Measurements from ENCODE around the gene BRICD5. TPM values are rescaled to one million over a fixed set of nuclear protein-coding genes. Genes with fewer than 3 reads are reported as not detected.

The BRICD5 gene
- total RNA-seq, 1 donor from 2014 or later, result 15.2 TPM

DNA sequence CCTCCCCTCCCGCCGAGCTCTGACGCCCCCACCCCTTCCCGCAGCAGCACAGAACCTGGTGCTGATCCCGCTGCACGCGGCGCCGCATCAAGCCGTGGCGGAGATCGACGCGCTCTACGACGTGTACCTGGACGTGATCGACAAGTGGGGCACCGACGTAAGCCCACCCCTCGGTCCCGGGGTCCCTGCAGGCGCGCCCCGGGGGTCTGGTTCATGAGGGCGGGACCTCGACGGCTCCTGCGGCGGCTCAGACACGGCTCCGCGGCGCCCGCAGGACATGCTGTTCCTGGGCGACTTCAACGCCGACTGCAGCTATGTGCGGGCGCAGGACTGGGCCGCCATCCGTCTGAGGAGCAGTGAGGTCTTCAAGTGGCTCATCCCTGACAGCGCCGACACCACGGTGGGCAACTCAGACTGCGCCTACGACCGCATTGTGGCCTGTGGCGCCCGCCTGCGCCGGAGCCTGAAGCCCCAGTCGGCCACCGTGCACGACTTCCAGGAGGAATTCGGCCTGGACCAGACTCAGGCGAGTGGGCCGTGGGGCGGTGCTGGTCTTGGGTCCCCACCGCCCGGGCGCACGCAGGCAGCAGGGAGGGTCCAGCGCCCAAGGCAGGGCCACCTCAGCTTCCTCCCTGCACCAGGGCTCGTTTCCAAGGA is 27.0 kb upstream of the BRICD5 start:
- DNase-seq (ENCODE audit: low spot score), result no peak

DNA sequence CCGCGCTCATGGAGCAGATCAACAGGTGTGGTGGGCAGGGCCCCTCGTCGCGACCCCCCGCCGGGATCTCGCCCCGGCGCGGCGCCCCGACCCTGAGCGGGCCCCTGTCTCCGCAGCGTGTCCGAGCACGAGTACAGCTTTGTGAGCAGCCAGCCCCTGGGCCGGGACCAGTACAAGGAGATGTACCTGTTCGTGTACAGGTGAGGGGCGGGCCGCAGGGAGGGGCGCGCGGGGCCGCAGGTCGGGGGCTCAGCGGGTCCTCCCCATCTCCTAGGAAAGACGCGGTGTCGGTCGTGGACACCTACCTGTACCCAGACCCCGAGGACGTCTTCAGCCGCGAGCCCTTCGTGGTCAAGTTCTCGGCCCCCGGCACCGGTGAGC is 26.4 kb upstream of the BRICD5 start:
- no peak for DNase-seq (ENCODE audit: low spot score)

DNA sequence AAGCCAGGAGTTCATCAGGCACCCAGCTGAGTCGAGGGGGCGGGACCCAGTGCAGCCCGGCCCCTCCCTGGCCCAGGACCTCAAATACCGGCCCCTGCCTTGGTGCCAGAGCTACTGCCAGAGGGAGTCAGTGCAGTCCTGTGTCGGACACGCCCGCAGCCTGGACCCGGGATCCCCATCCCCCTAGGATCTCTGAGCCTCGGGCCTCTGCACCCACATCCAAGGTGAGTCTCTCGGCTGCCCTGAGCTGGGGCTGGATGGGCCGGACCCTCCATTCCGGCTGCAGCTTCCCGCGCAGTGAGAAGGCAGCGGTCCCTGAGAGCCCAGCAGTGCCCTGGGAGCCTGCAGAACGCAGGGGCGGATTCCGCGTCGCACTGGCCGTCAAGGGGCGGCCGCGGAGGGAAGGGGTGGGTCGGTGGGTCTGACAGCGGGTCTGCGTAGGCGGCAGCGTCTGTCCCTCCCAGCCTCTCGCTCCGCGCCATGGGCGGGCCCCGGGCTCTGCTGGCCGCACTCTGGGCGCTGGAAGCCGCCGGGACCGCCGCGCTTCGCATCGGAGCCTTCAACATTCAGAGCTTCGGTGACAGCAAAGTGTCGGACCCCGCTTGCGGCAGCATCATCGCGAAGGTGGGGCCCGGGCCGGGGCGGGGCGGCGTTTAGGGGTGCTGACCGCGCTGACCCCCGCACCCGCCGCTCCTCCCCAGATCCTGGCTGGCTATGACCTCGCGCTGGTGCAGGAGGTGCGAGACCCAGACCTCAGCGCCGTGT is 25.9 kb upstream of the BRICD5 start, which contains the start of gene DNASE1L2:
DNASE1L2 (plus strand) TSS at position 108 of the 765 bp plus-strand sequence; CDS start at position 481, 373 bp downstream.
- no peak for DNase-seq (ENCODE audit: low spot score)

DNA sequence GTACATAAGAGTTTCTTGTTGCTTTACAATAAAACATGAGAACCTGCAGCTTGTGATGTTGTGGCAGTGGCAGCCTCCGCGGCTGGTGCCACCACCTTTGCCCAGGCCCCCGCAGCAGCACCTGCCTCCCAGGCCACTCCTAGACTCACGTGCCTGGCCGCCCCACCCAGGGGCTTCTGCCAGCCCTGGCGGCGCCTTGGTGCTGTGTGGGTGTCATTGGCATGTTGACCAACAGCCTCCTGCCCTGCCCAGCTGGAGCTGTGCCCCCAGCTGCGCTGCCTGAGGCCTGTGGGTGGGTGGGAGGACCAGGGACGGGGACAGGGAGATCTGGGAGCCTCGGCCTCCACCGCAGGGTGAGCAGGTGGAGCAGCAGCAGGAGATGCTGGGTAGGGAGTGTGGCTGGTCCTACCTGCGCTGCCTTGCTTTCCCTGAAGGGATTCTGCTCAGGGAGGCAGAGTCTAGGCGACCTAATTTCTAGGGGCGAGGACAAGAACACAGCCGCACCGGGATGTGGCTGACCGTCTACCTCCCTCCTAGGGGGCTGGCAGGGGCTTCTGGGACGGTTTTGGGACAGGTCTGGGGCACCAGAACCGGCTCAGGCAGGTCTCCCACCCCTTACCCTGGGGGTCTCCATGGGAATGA is 25.2 kb upstream of the BRICD5 start:
- DNase-seq (ENCODE audit: low spot score), result no peak

DNA sequence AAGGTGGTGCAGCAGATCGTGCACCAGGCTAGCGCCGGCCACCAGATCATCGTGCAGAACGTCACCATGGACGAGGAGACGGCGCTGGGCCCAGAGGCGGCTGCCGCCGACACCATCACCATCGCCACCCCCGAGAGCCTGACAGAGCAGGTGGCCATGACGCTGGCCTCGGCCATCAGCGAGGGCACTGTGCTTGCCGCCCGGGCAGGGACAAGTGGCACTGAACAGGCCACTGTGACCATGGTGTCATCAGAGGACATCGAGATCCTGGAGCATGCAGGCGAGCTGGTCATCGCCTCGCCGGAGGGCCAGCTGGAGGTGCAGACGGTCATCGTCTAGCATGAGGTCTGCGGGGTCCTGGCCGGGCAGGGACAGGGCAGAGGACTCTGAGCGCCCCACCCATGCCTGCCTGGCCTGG is 24.6 kb upstream of the BRICD5 start:
- DNase-seq (ENCODE audit: low spot score), result no peak

DNA sequence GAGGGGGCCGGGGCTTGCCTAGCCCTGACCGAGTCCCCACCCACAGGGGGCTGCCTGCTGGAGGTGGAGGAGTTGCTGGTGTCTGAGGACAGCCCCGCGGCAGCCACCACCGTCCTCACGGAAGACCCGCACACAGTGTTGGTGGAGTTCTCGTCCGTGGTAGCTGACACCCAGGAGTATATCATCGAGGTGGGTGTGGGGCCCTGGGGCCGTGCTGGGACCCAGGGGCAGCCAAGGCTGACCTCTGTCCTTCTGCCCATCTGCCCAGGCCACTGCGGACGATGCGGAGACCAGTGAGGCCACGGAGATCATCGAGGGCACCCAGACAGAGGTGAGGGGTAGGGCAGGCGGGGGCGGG is 24.1 kb upstream of the BRICD5 start:
- DNase-seq (ENCODE audit: low spot score), result no peak

DNA sequence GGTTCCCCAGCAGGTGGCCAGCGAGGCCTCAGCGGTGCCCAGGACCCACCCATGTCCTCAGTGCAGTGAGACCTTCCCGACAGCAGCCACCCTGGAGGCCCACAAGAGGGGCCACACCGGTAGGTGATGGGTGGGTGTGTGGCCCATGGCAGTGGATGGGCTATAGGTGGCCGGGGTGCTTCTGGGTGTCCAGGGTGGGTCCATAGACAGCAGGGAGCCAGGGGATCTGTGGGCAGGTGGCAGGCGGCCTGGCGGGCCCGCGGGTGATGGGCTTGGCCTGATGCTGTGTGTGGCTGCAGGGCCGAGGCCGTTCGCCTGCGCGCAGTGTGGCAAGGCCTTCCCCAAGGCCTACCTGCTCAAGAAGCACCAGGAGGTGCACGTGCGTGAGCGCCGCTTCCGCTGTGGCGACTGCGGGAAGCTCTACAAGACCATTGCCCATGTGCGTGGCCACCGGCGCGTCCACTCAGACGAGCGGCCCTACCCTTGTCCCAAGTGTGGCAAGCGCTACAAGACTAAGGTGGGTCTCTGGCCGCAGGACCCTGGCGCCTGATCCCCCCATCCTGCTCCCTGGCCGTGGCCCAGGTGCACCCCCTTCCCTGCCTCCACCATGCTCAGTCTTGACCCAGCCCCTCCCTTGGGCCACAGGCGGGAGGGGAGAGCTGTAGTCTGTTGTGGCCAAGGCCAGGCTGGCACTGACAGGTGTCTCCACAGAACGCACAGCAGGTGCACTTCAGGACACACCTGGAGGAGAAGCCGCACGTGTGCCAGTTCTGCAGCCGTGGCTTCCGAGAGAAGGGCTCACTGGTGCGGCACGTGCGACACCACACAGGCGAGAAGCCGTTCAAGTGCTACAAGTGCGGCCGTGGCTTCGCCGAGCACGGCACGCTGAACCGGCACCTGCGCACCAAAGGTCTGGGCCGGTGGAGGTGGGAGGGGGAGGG is 23.5 kb upstream of the BRICD5 start:
- no peak for DNase-seq (ENCODE audit: low spot score)

DNA sequence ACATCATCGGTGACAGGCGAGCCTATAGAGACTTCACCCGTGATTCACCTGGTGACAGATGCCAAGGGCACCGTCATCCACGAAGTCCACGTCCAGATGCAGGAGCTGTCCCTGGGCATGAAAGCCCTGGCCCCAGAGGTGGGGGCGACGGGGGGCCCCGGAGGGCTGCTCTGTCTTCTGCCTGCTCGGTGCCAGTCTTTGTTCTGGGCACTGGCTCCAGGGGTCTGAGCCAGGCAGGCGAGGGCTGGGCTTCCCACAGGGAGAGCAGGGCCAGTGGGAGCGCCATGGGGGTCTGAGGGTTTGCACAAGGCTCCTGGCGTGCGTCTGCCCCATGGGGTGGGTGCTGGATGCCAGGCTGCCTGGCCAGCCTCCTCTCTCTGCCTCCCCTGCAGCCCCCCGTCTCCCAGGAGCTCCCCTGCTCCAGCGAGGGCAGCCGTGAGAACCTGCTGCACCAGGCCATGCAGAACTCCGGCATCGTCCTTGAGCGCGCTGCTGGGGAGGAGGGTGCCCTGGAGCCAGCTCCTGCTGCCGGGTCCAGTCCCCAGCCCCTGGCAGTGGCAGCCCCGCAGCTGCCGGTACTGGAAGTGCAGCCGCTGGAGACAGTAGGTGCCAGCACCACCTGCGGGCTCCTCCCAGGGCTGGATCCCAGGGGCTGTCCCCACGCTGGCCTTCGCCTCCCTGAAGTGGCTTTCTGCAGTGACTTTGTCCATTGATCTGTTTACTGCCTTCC is 22.5 kb upstream of the BRICD5 start:
- no peak for DNase-seq (ENCODE audit: low spot score)

DNA sequence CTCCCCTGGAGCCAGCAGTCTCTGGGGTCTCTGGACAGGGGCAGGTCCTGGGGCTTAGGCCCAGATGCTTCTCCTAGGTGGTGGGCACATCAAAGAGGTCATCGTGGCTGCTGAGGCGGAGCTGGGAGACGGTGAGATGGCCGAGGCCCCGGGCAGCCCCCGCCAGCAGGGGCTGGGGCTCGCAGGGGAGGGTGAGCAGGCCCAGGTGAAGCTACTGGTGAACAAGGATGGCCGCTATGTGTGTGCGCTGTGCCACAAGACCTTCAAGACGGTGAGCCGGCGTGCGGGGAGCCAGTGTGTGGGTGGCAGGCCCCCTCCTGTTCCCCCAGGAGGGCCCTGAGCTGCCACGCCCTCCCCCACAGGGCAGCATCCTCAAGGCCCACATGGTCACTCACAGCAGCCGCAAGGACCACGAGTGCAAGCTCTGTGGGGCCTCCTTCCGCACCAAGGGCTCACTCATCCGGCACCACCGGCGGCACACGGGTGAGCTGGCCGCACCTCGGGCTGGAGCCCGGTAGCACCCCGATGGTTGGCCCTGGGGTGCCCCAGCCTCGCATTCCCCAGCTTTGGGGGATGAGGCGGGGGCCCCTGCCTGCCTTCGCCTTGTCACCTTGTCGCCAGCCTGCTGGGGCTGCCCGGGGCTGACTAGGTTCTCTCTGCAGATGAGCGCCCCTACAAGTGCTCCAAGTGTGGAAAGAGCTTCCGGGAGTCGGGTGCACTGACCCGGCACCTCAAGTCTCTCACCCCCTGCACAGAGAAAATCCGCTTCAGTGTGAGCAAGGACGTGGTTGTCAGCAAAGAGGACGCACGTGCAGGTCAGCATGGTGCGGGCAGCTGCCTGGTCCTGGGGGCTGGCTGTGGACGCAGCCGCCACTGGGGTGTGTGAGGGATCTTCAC is 21.7 kb upstream of the BRICD5 start:
- DNase-seq (ENCODE audit: low spot score), result no peak

DNA sequence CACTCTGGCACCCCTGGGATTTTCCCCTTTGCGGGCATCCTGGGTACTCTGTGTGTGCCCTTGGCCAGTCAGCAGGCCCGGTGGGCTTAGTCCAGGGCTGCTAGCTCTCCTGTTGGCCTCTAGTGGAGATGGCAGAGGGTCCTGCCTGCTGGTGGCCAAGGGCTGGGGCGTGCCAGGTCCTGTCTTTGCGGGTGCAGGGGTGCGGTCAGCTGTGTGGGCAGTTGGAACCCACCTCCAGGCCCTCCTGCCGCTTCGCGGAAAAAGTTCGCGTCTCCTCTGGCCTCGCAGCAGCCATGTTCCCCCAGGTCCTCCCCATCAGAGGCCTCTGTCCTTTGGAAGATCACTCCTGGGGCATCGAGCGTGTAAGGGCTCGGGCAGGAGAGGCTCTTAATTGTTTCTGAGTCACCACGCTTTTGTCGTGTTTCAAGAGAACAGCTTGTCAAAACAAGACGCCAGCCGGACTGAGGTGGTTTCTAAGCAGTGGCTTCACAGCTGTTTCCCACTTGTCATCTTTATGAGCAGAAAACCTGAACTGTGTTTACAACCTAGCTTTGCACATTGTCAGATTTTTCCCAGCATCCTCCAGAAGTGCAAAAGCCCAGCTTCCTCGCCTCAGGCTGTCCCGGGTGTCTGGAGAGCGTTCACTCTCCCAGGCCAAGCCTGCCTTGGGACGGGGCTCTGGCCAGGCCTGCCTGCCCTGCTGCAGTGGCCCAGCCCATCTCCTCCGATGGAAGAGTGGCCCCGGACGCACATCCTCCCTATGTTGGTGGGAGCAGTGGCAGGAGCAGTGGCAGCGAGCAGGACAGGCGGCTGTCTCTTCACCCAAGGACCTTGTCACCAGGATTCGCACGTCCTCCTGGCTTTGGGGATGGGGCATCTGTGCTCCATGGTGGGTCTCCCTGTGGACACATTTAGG is 20.6 kb upstream of the BRICD5 start:
- no peak for DNase-seq (ENCODE audit: low spot score)

DNA sequence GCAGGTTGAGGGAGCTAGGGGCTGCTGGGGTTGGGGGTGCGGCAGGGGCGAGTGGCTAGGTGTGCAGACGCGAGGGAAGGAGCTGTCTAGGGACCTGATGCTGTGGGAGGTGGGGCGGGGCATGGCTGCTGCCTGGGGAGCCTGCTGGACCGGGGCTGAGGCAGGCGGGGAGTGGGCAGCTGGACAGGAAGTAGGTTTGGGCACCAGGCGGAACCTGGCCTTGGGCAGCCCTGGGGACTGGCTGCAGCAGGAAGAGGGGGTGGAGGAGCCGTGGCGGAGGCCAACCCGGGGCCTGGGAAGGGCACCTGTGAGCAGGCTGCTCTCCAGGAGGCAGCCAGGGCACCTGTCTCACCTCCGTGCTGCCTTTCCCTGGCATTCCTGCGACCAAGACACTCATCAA is 19.7 kb upstream of the BRICD5 start:
- DNase-seq (ENCODE audit: low spot score), result no peak

DNA sequence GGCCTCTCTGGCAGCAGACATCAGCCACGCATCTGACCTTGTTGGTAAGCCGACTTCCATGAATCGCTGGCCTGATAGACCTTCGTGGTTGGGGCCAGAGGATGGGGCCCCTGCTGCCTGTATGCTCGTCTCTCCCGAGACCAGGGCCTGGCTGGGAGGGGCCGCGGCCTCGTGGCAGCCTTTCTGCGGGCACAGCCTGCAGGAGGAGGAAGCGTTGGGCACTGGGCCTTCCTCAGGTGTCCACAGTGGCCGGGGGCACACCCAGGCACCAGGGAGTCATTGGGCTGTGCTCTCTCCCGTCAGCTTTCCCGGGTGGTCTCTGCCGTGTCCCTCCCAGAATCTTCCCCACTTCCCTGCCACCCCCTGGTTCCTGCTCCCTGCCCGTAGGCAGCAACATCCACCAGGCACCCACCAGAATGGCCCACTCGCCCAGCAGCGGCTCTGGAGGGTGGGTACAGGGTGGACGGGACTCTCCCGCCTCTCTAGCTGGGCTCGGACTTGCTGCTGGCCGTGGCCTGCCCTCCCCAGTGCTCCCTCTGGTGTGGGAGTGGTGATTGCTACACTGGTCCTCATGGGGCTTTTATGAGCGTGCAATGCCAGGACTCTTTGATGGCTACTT is 19.1 kb upstream of the BRICD5 start:
- no peak for DNase-seq (ENCODE audit: low spot score)

DNA sequence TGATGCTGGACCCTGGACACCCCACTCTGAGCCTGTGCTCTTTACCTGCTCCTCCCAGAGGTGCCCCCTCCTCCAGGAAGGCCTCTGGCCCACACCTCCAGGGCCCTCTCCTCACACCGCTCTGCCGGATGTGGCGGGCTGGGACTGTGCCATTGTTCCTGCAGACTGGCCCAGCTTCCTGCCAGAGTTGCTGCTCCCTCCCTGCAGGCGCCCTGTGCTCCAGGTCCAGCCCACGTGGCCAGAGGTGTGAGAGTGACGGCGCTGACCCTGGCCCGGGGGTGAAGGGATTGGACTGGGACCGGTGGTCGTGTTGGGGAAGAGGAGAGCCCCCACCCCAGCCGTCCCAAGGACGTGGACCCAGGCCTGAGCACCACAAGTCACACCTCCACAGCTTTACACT is 18.4 kb upstream of the BRICD5 start:
- DNase-seq (ENCODE audit: low spot score), result no peak

DNA sequence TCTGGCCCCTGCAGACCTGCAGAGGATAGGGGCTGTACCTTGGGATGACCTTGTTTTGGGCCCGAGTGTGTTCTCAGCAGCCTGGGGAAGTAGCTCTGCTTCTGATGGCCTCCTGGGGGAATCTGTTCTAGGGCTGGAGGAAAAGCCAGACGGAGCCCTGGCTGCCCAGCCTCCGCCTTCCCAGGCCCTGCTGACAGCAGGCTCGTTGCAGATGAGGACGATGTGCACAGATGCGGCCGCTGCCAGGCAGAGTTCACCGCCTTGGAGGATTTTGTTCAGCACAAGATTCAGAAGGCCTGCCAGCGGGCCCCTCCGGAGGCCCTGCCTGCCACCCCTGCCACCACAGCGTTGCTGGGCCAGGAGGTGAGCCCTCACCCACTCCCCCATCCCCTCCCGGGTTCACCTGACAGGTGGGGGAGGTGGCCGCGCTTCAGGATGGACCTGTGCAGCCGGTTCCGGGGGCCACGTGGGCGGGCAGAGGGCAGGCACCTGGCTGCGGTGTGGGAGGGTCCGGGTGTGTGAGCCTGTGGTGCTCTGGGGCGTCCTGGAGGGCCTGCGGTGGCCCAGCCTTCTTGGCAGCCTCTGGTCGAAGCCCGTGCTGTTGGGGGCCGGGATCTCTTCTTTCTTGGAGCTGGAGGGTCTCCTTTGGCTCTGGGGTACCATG is 17.6 kb upstream of the BRICD5 start:
- no peak for DNase-seq (ENCODE audit: low spot score)

DNA sequence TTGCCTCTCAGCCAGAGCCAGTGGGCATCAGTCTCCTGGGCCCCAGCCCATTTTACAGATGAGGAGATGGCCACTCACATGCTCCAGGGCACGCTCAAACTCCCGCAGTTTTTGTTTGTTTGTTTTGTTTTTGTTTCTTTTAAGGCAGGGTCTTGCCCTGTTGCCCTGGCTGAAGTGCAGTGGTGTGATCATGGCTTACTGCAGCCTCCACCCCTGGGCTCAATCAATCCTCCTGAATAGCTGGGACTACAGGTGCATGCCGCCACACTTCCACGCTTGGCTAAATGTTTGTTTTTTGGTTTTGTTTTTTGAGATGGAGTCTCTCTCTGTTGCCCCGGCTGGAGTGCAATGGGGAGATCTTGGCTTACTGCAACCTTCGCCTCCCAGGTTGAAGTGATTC is 16.3 kb upstream of the BRICD5 start:
- no peak for DNase-seq (ENCODE audit: low spot score)

DNA sequence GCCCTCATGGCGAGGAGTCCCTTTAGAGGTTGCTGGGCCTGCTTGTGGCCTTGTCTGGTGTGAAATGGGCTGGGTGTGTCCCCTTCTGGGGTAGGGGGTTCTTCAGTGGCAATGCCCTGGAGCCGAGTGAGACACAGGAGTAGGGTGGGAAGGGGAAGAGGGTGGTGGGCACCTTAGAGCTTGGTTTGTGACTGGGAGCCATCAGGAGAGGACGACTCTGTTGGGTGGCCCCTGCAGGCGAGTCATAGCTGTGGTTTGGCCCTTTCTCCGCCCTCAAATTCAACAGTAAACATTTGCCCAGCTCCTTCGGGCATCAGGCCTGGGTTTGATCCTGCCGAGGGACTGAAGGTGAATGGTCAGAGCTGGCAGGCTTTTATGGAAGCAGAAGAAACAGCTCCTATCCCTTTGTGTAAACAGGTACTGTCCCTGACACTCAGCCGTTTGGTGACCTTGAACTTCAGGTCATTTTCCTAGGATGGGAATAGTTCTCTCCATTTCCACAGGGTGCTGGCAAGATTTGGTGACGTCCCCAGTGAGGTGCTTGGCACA is 15.7 kb upstream of the BRICD5 start:
- no peak for DNase-seq (ENCODE audit: low spot score)

DNA sequence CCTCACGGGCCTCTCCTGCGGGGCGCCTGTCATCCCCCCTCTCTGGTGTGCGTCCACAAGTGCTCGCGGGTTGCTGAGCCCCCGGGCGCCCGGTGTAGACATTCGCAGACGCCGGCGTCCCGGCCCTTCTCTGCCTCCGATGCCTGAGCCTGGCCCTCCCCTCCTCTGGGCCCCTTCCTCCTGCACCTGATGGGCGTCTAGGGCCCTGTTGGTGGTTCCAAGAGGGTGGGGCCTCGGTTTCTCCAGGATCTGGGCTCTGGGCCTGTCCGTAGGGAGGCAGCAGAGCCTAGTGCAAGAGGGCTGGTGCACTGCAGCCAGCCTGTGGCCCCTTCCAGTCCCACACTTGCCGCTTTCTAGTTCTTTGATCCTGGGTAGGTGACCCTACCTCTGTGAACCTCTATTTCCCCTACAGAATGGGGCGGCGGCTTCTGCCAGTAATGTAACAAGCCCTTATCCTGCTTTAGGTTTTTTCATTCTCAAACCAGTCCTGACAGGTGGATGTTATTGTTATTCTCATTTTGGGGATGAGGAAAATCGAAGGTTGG is 13.4 kb upstream of the BRICD5 start:
- no peak for DNase-seq (ENCODE audit: low spot score)

Measured in mucosa of gallbladder (tissue), 1 donor.